Measurements from ENCODE around the gene A2ML1. TPM values are rescaled to one million over a fixed set of nuclear protein-coding genes. Genes with fewer than 3 reads are reported as not detected.
A peak's percentile ranks its signal among the peaks of the same experiment; 100 is the strongest.

Gene A2ML1
- polyA plus RNA-seq, 3 donors, result not detected

DNA sequence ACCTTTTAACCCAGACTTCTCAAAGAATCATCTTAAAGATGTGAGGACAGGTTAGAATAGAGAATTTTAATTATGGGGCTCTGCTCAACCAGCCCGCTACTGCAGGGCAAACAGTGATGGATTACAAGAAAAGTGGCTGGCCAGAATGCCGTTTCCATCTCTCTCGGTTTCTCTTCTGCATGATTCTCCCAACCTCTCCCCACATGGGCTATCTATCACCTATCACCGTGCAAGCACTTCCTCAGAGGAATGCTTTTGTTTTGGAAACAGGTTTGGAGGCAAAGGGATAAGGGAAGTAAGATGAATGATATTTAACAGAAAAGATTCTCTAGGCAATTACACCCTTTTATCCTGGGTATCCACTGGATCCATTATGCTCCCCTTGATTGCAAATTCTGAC is 54.5 kb downstream of the A2ML1 start:
- no peaks in the 10 kb centered on the region for H3K36me3 ChIP-seq (replicated peaks in 1 of 2; ENCODE audit: control insufficient read depth in 1 of 2, insufficient read depth in 2 of 2, low read length in 2 of 2)
- H3K27me3 ChIP-seq (ENCODE audit: control insufficient read depth in 2 of 2, insufficient read depth in 2 of 2, low read length in 2 of 2), result no peaks in the 10 kb centered on the region
- no peaks in the 10 kb centered on the region for H4K20me1 ChIP-seq (ENCODE audit: insufficient read depth, low read length)
- peaks cover 4% of the 10 kb centered on the region for H3K4me1 Mint-ChIP-seq
- no CpG with 5 or more reads among the region's 4 CpGs for WGBS (ENCODE audit: insufficient coverage)
- H3K4me3 ChIP-seq (replicated peaks in 1 of 3; ENCODE audit: low read depth in 2 of 3, low read length in 3 of 3), result no peak overlapping the region
- no peaks in the 10 kb centered on the region for H3K79me2 ChIP-seq (ENCODE audit: insufficient read depth, low read length)
- no peak for DNase-seq
- no peak overlapping the region for H2AFZ ChIP-seq (ENCODE audit: insufficient read depth, low read depth, low read length, poor library complexity, severe bottlenecking)
- H3K36me3 Mint-ChIP-seq, result no peaks in the 10 kb centered on the region
- peaks cover 0 to 3% (median 3%) of the 10 kb centered on the region in 3 donors for H3K27me3 Mint-ChIP-seq (ENCODE audit: low read depth in 3 of 3)
- no peaks in the 10 kb centered on the region for H3K9me3 ChIP-seq (replicated peaks in 1 of 2; ENCODE audit: control insufficient read depth in 1 of 2, insufficient read depth in 1 of 2, low read length in 2 of 2)
- H3K9me3 Mint-ChIP-seq, result peaks cover 0 to 3% (median 0%) of the 10 kb centered on the region in 7 donors
- intact Hi-C loops (cut with micrococcal nuclease), result no loop called here
- no peaks in the 10 kb centered on the region for H3K4me1 ChIP-seq (ENCODE audit: control insufficient read depth in 1 of 2, insufficient read depth in 2 of 2, low read length in 2 of 2)
- H3K27ac Mint-ChIP-seq, result no peak overlapping the region
- no peak overlapping the region for H3K27ac ChIP-seq (ENCODE audit: low read depth in 1 of 2, low read length in 2 of 2)
- TF ChIP-seq, protein P1, sequence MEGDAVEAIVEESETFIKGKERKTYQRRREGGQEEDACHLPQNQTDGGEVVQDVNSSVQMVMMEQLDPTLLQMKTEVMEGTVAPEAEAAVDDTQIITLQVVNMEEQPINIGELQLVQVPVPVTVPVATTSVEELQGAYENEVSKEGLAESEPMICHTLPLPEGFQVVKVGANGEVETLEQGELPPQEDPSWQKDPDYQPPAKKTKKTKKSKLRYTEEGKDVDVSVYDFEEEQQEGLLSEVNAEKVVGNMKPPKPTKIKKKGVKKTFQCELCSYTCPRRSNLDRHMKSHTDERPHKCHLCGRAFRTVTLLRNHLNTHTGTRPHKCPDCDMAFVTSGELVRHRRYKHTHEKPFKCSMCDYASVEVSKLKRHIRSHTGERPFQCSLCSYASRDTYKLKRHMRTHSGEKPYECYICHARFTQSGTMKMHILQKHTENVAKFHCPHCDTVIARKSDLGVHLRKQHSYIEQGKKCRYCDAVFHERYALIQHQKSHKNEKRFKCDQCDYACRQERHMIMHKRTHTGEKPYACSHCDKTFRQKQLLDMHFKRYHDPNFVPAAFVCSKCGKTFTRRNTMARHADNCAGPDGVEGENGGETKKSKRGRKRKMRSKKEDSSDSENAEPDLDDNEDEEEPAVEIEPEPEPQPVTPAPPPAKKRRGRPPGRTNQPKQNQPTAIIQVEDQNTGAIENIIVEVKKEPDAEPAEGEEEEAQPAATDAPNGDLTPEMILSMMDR (IDR thresholded peaks at IDR 0.05), result no peak
- H3K9ac ChIP-seq (ENCODE audit: insufficient read depth, low read length, poor library complexity, severe bottlenecking), result no peak overlapping the region
- no peak overlapping the region for H3K4me3 Mint-ChIP-seq
- H3K4me2 ChIP-seq (replicated peaks; ENCODE audit: extremely low read depth, low read length, poor library complexity, severe bottlenecking), result no peak overlapping the region

DNA sequence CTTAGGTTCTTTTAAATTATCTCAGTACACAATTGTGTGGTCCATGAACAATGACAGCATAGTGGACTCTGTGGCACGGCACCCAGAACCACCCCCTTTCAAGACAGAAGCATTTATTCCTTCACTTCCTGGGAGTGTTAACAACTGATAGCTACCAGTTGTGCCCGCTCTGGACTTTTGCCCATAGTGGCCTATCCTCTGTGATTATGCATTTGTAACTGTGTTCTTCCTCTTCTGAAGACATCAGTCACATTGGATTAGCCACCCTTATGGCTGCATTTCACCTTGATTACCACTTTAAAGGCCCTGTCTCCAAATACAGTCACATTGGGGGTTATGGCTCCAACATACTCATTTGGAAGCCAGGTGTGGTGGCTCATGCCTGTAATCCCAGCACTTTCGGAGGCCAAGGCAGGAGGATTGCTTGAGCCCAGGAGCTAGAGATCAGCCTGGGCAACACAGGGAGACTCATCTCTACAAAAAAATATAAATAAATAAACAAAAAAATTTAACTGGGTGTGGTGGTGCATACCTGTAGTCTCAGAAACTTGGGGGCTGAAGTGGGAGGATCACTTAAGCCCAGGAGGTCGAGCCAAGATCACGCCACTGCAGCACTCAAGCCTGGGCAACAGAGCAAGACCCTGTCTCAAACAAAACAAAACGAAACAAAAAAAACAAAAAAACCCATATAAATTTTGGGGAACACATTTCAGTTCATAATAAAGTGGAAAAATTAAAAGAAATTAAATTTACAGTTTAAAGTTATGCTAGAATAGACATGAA is 64.3 kb downstream of the A2ML1 start:
- H3K4me2 ChIP-seq (replicated peaks; ENCODE audit: extremely low read depth, low read length, poor library complexity, severe bottlenecking), result no peak overlapping the region
- intact Hi-C loops (cut with micrococcal nuclease), result loop anchor here (10.0 kb wide), 2 partner anchors 202 to 232 kb away; no protein-coding TSS in a partner anchor

More for the DNA sequence above, 64.3 kb downstream of the A2ML1 start:
- Mint-ChIP-seq H3K9me3 (peaks cover 0 to 5% (median 2%) of the 10 kb centered on the region in 7 donors), H3K27ac (peak overlapping the region in 1 of 7 donors; percentile 35), H3K27me3 (ENCODE audit: low read depth in 3 of 3) (peaks cover 1 to 3% (median 1%) of the 10 kb centered on the region in 3 donors), H3K4me1 (peaks cover 8% of the 10 kb centered on the region), H3K4me3 (no peak overlapping the region), H3K36me3 (no peaks in the 10 kb centered on the region)
- H3K9ac ChIP-seq (ENCODE audit: insufficient read depth, low read length, poor library complexity, severe bottlenecking), result no peak overlapping the region
- no peak overlapping the region for H2AFZ ChIP-seq (ENCODE audit: insufficient read depth, low read depth, low read length, poor library complexity, severe bottlenecking)
- TF ChIP-seq, protein P1 (IDR thresholded peaks at IDR 0.05), result no peak
- H3K4me3 ChIP-seq (replicated peaks in 1 of 3; ENCODE audit: low read depth in 2 of 3, low read length in 3 of 3), result no peak overlapping the region
- H3K79me2 ChIP-seq (ENCODE audit: insufficient read depth, low read length), result no peaks in the 10 kb centered on the region
- H3K27ac ChIP-seq (ENCODE audit: low read depth in 1 of 2, low read length in 2 of 2), result no peak overlapping the region
- H3K4me1 ChIP-seq (ENCODE audit: control insufficient read depth in 1 of 2, insufficient read depth in 2 of 2, low read length in 2 of 2), result peaks cover 2 to 4% of the 10 kb centered on the region in 2 donors
- no peaks in the 10 kb centered on the region for H3K36me3 ChIP-seq (replicated peaks in 1 of 2; ENCODE audit: control insufficient read depth in 1 of 2, insufficient read depth in 2 of 2, low read length in 2 of 2)
- H3K9me3 ChIP-seq (replicated peaks in 1 of 2; ENCODE audit: control insufficient read depth in 1 of 2, insufficient read depth in 1 of 2, low read length in 2 of 2), result no peaks in the 10 kb centered on the region
- DNase-seq, result no peak
- H4K20me1 ChIP-seq (ENCODE audit: insufficient read depth, low read length), result no peaks in the 10 kb centered on the region
- H3K27me3 ChIP-seq (ENCODE audit: control insufficient read depth in 2 of 2, insufficient read depth in 2 of 2, low read length in 2 of 2), result no peaks in the 10 kb centered on the region
- WGBS (ENCODE audit: insufficient coverage), result 100% methylated on average over 2 of the region's 6 CpGs
